ENCODE results near the gene FBXO4.

Gene FBXO4

DNA sequence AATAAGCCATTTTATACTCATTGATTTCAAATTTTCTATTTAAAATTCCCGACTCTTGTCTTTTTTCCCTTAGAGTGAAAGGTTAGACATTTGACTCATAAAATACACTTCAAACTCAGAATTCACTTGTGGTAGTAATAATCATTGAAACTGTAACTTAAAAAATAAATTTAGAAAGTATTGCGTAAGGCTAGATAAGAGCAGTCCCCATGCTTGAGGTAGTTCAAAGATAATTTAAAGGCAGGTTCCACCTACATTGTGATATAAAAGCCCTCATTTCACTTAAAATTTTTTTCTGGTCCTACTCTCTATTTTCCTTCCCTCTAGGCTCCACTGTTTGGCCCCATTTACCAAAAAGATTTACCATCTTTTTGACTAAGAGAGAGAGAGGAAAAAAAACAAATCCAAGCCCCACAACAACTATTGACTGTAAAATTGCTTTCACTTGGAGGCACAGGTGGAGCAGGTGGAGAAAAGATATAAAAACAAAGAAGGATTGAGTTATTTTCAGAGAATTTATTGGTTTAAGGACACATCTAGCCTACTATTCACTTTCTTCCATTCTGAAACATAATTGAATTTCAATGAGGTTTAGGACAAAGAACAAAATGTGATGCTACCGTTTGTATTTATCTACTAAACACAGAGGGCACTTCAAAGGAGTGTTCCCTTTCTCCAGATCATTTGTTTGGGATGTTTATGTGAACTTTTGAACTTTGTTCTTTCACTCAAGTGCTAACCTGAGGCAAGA lies 61.0 kb downstream of the FBXO4 start:
- DNase-seq: no peak

Data from CD4-positive, alpha-beta T cell treated with Interferon gamma for 1 hour (primary cell).